IMR-90 (cell line): ENCODE measurements around the gene SNAP23. TPM values are rescaled to one million over a fixed set of nuclear protein-coding genes. Genes with fewer than 3 reads are reported as not detected.

Source experiments
- ATAC-seq: fragments of 200-7000 bp; cut with Tn5 transposase; 2 replicates; pipeline ENCODE4 v1.9.1; 2020; ENCODE audit warnings: low read depth, mild to moderate bottlenecking, moderate library complexity
- BruUV-seq: library from RNA; stranded (reverse); fragments of 400-500 nt; replicated peaks from 2 replicates; lab custom pipeline; 2021; lab: Mats Ljungman, UMichigan
- CTCF ChIA-PET: fragments of 300-600 bp; formaldehyde crosslinking; extraction: SDS; loops from one replicate; lab custom pipeline; 2021; ENCODE audit warnings: antibody characterized with exemption; lab: Yijun Ruan, JAX
- POLR2A ChIA-PET: fragments of 300-600 bp; sonication (Branson Sonifier 250); formaldehyde crosslinking; loops from one replicate; lab custom pipeline; 2022; ENCODE audit warnings: antibody characterized with exemption; ENCODE audit not compliant: unreplicated experiment; lab: Charles Lee
- DNase-seq: peaks from one replicate; pipeline ENCODE4 v3.0.0; 2013
- H2AFZ ChIP-seq: replicated peaks from 2 replicates; pipeline ENCODE3; 2013; ENCODE audit warnings: low read length, mild to moderate bottlenecking; ENCODE audit not compliant: poor library complexity
- H2AK5ac ChIP-seq: 2 replicates; pipeline ENCODE4 v1.6.1; 2013; ENCODE audit warnings: low read depth, low read length, inconsistent platforms
- H2AK9ac ChIP-seq: replicated peaks from 2 replicates; pipeline ENCODE3; 2013; ENCODE audit warnings: mild to moderate bottlenecking, low read depth, low read length, moderate library complexity; ENCODE audit not compliant: poor library complexity
- H2BK120ac ChIP-seq: 2 replicates; pipeline ENCODE4 v1.6.1; 2013; ENCODE audit warnings: low read depth, low read length, inconsistent platforms
- H2BK15ac ChIP-seq: 3 replicates; pipeline ENCODE4 v1.6.1; 2013; ENCODE audit warnings: low read depth, low read length, inconsistent platforms
- H2BK20ac ChIP-seq: 2 replicates; pipeline ENCODE4 v1.6.1; 2013; ENCODE audit warnings: low read depth, mild to moderate bottlenecking, inconsistent platforms, low read length, moderate library complexity
- H2BK5ac ChIP-seq: 2 replicates; pipeline ENCODE4 v1.6.1; 2013; ENCODE audit warnings: mild to moderate bottlenecking, low read depth, low read length, inconsistent platforms; ENCODE audit not compliant: poor library complexity, severe bottlenecking
- H3K14ac ChIP-seq: replicated peaks from 2 replicates; pipeline ENCODE4 v1.6.1; 2013; ENCODE audit warnings: low read depth, low read length, inconsistent platforms
- H3K18ac ChIP-seq: 2 replicates; pipeline ENCODE4 v1.6.1; 2013; ENCODE audit warnings: low read depth, low read length, control low read depth
- H3K23ac ChIP-seq: 2 replicates; pipeline ENCODE4 v1.6.1; 2013; ENCODE audit warnings: low read depth, low read length, inconsistent platforms
- H3K27ac ChIP-seq: 2 replicates; pipeline ENCODE4 v1.5.1; 2013; ENCODE audit warnings: mild to moderate bottlenecking, control low read depth, low read length; ENCODE audit not compliant: insufficient read depth
- H3K27me3 ChIP-seq: 2 replicates; pipeline ENCODE4 v1.6.1; 2013; ENCODE audit warnings: low read length; ENCODE audit not compliant: control insufficient read depth, insufficient read depth
- H3K36me3 ChIP-seq: 2 replicates; pipeline ENCODE4 v1.6.1; 2013; ENCODE audit warnings: low read length, mixed read lengths; ENCODE audit not compliant: control insufficient read depth, insufficient read depth
- H3K4ac ChIP-seq: 2 replicates; pipeline ENCODE4 v1.6.1; 2013; ENCODE audit warnings: low read depth, low read length, inconsistent platforms
- H3K4me1 ChIP-seq: 2 replicates; pipeline ENCODE4 v1.6.1; 2013; ENCODE audit warnings: low read length, mixed read lengths; ENCODE audit not compliant: control insufficient read depth, insufficient read depth
- H3K4me2 ChIP-seq: 2 replicates; pipeline ENCODE4 v1.6.1; 2013; ENCODE audit warnings: low read depth, mild to moderate bottlenecking, control low read depth, low read length, moderate library complexity
- H3K4me3 ChIP-seq: 2 replicates; pipeline ENCODE4 v1.5.1; 2013; ENCODE audit warnings: low read depth, mild to moderate bottlenecking, control low read depth, low read length, moderate library complexity; ENCODE audit not compliant: insufficient read depth
- H3K56ac ChIP-seq: 2 replicates; pipeline ENCODE4 v1.6.1; 2013; ENCODE audit warnings: low read length, inconsistent platforms; ENCODE audit not compliant: insufficient read depth; ENCODE audit errors: extremely low read depth
- H3K79me1 ChIP-seq, 2 experiments: 2 replicates each; pipeline ENCODE4 v1.6.1; 2013; ENCODE audit warnings: low read length in 2 of 2, inconsistent platforms in 1 of 2, low read depth in 1 of 2
- H3K9ac ChIP-seq: 2 replicates; pipeline ENCODE4 v1.6.1; 2013; ENCODE audit warnings: low read depth, low read length, control low read depth
- H3K9me1 ChIP-seq: 2 replicates; pipeline ENCODE4 v1.6.1; 2013; ENCODE audit warnings: low read length, inconsistent platforms; ENCODE audit not compliant: insufficient read depth
- H3K9me3 ChIP-seq: 2 replicates; pipeline ENCODE4 v1.6.1; 2013; ENCODE audit warnings: low read length; ENCODE audit not compliant: control insufficient read depth, insufficient read depth
- H4K20me1 ChIP-seq: 2 replicates; pipeline ENCODE4 v1.6.1; 2013; ENCODE audit warnings: low read length, inconsistent platforms; ENCODE audit not compliant: insufficient read depth
- H4K5ac ChIP-seq: 2 replicates; pipeline ENCODE4 v1.6.1; 2013; ENCODE audit warnings: mild to moderate bottlenecking, low read depth, low read length, control low read depth
- H4K8ac ChIP-seq, 2 experiments: 2 replicates each; pipeline ENCODE4 v1.6.1; 2013; ENCODE audit warnings: low read depth in 2 of 2, low read length in 2 of 2, control low read depth in 1 of 2, inconsistent platforms in 1 of 2
- H4K91ac ChIP-seq: 2 replicates; pipeline ENCODE4 v1.6.1; 2013; ENCODE audit warnings: low read depth, low read length, inconsistent platforms; ENCODE audit not compliant: insufficient read depth
- BHLHE40 ChIP-seq: fragments of 150-350 bp; IDR thresholded peaks from 2 replicates; pipeline ENCODE4 v1.6.1; 2016; ENCODE audit warnings: mild to moderate bottlenecking, low read depth, low read length
- CEBPB ChIP-seq: IDR thresholded peaks from 2 replicates; pipeline ENCODE4 v1.6.1; 2012; ENCODE audit warnings: low read depth, low read length, improper control_type of control experiment
- CHD1 ChIP-seq: IDR thresholded peaks from 2 replicates; pipeline ENCODE4 v1.6.1; 2012; ENCODE audit warnings: low read depth, low read length, improper control_type of control experiment
- CTCF ChIP-seq: conservative IDR thresholded peaks from 2 replicates; pipeline ENCODE4 v1.5.1; 2012; ENCODE audit warnings: mild to moderate bottlenecking, low read depth, low read length, improper control_type of control experiment
- ELK1 ChIP-seq: fragments of 150-350 bp; IDR thresholded peaks from 2 replicates; pipeline ENCODE4 v1.6.1; 2016; ENCODE audit warnings: low read depth, mild to moderate bottlenecking, low read length, moderate library complexity, borderline replicate concordance
- FOS ChIP-seq: fragments of 150-350 bp; IDR thresholded peaks from 2 replicates; pipeline ENCODE4 v1.6.1; 2016; ENCODE audit warnings: low read depth, low read length
- MAFK ChIP-seq: IDR thresholded peaks from 2 replicates; pipeline ENCODE4 v1.6.1; 2012; ENCODE audit warnings: low read depth, low read length, improper control_type of control experiment
- MAZ ChIP-seq: IDR thresholded peaks from 2 replicates; pipeline ENCODE4 v1.6.1; 2012; ENCODE audit warnings: low read depth, mild to moderate bottlenecking, low read length, improper control_type of control experiment, moderate library complexity, borderline replicate concordance
- MXI1 ChIP-seq: IDR thresholded peaks from 2 replicates; pipeline ENCODE4 v1.6.1; 2012; ENCODE audit warnings: low read depth, mild to moderate bottlenecking, low read length, moderate library complexity, borderline replicate concordance
- NFE2L2 ChIP-seq: fragments of 150-350 bp; IDR thresholded peaks from 2 replicates; pipeline ENCODE4 v1.6.1; 2016; ENCODE audit warnings: low read depth, mild to moderate bottlenecking, low read length
- POLR2A ChIP-seq: IDR thresholded peaks from 2 replicates; pipeline ENCODE4 v1.6.1; 2012; ENCODE audit warnings: mild to moderate bottlenecking, low read depth, low read length
- RAD21 ChIP-seq: IDR thresholded peaks from 2 replicates; pipeline ENCODE4 v1.6.1; 2012; ENCODE audit warnings: low read length, improper control_type of control experiment
- RCOR1 ChIP-seq: IDR thresholded peaks from 2 replicates; pipeline ENCODE4 v1.6.1; 2012; ENCODE audit warnings: mild to moderate bottlenecking, low read length, improper control_type of control experiment; ENCODE audit not compliant: insufficient replicate concordance
- RFX5 ChIP-seq: IDR thresholded peaks from 2 replicates; pipeline ENCODE4 v1.8.0; 2012; ENCODE audit warnings: low read depth, mild to moderate bottlenecking, low read length, moderate library complexity
- SMC3 ChIP-seq: fragments of 150-350 bp; IDR thresholded peaks from 2 replicates; pipeline ENCODE4 v1.6.1; 2016; ENCODE audit warnings: low read depth, mild to moderate bottlenecking, antibody characterized with exemption, low read length, moderate library complexity
- USF2 ChIP-seq: fragments of 150-350 bp; IDR thresholded peaks from 2 replicates; pipeline ENCODE4 v1.6.1; 2017; ENCODE audit warnings: mild to moderate bottlenecking, antibody characterized with exemption, low read length, low read depth
- WGBS, 2 experiments: methylation state at CpG; one replicate each; pipeline versions ENCODE4 v1.1.5 to v1.1.7; 2013; ENCODE audit warnings: missing lambda C conversion rate in 2 of 2; ENCODE audit not compliant: insufficient read length in 1 of 2; ENCODE audit errors: extremely low coverage in 2 of 2; 5-methylcytosine and 5-hydroxymethylcytosine counted together
- dilution Hi-C: fragments of 300-500 bp; cut with HindIII; formaldehyde crosslinking; loops from one replicate; pipeline ENCODE4 v1.14.3; 2018; ENCODE audit warnings: low sequenced_read_pairs; ENCODE audit not compliant: unreplicated experiment
- in situ Hi-C: fragments of 300-500 bp; cut with MboI; formaldehyde crosslinking; loops from 3 replicates; pipeline ENCODE4 v1.14.3; 2019; ENCODE audit warnings: low sequenced_read_pairs, inconsistent platforms, mixed read lengths
- intact Hi-C: fragments of 100-400 bp; cut with micrococcal nuclease; formaldehyde crosslinking; loops from 2 replicates; pipeline ENCODE4 v1.10.0; 2022
- polyA plus RNA-seq, 3 experiments: library from polyadenylated mRNA; depleted of rRNA; stranded (reverse); fragments of >200 nt; gene quantifications; 2 replicates each; pipeline ENCODE4 v1.2.3, GENCODE V29; 2012; ENCODE audit warnings: low replicate concordance in 1 of 3
- total RNA-seq: library from RNA; depleted of rRNA; stranded (reverse); fragments of >200 nt; gene quantifications from 2 replicates; pipeline ENCODE4 v1.2.3, GENCODE V29; 2012

SNAP23 gene
- total and polyA plus RNA-seq, 2 of the 4 experiments (the other 2 are of a cell fraction), result 36.0 to 45.5 TPM

- 98% methylated on average over 5 of the region's 6 CpGs; no CpG with 5 or more reads in 1 of the 2 experiments for WGBS, 2 experiments
- no peak overlapping the region for H3K4me3 ChIP-seq
- BruUV-seq, result no TSS peak
- no peaks in the 10 kb centered on the region for H3K27me3 ChIP-seq
- in situ Hi-C loops, result no loop called here
- peaks cover 9% of the 10 kb centered on the region; the same call in 1 of the 2 replicates for H3K9me1 ChIP-seq
- H3K79me1 ChIP-seq, result peaks cover 29 to 56% of the 10 kb centered on the region in 2 experiments
- ATAC-seq, result no peak
- CTCF ChIA-PET, result no interaction called here
- H3K4me1 ChIP-seq, result no peaks in the 10 kb centered on the region
- H2BK15ac ChIP-seq, result no peak overlapping the region
- H2AFZ ChIP-seq, result no peak overlapping the region
- H3K9ac ChIP-seq, result no peak overlapping the region
- H3K56ac ChIP-seq, result no peak overlapping the region
- DNase-seq, result no peak
- peaks cover 7% of the 10 kb centered on the region; the same call in 1 of the 2 replicates for H4K20me1 ChIP-seq
- H2BK120ac ChIP-seq, result no peak overlapping the region
- H3K18ac ChIP-seq, result no peak overlapping the region
- no peak overlapping the region for H3K23ac ChIP-seq
- no peak overlapping the region for H3K4me2 ChIP-seq
- H3K27ac ChIP-seq, result no peak overlapping the region
- no peak overlapping the region for H2BK5ac ChIP-seq
- no peak overlapping the region for H4K8ac ChIP-seq
- no peaks in the 10 kb centered on the region for H3K9me3 ChIP-seq
- no peak overlapping the region for H4K5ac ChIP-seq
- POLR2A ChIA-PET, result no interaction called here
- intact Hi-C loops, result no loop called here
- H3K14ac ChIP-seq, result no peak overlapping the region
- no peak overlapping the region for H2AK9ac ChIP-seq
- dilution Hi-C loops, result no loop called here
- H2BK20ac ChIP-seq, result no peak overlapping the region
- H2AK5ac ChIP-seq, result no peak overlapping the region
- TF ChIP-seq MAZ, result no peak
- TF ChIP-seq ELK1, result no peak
- TF ChIP-seq CHD1, result no peak
- no peak for TF ChIP-seq NFE2L2
- no peak for TF ChIP-seq SMC3
- TF ChIP-seq MXI1, result no peak
- TF ChIP-seq CEBPB, result no peak
- TF ChIP-seq MAFK, result no peak
- no peak for TF ChIP-seq BHLHE40
- no peak for TF ChIP-seq FOS
- no peak for TF ChIP-seq CTCF
- no peak for TF ChIP-seq RCOR1
- TF ChIP-seq USF2, result no peak
- TF ChIP-seq RFX5, result no peak
- TF ChIP-seq POLR2A, result no peak
- no peak for TF ChIP-seq RAD21
- no peak overlapping the region for H3K4ac ChIP-seq
- H4K91ac ChIP-seq, result no peak overlapping the region
- H3K36me3 ChIP-seq, result peaks cover 4% of the 10 kb centered on the region
Observed at GRCh38 chr15:42482701-42483100, 12.7 kb upstream of the SNAP23 start.
